Measurements from ENCODE around the gene GAREM1.

- TF ChIP-seq CTCF (IDR thresholded peaks at IDR 0.05), result no peak
- TF ChIP-seq POLR2AphosphoS5 (IDR thresholded peaks at IDR 0.05), result no peak
Observed at GRCh38 chr18:32422978-32423740, 47.5 kb downstream of the GAREM1 start.
